Activated gamma-delta T cell treated with anti-CD3 and anti-CD28 coated beads, Interleukin-2, amount 50 U/mL, for 16 hours (primary cell): ENCODE measurements around the gene PKP4.
A peak's percentile ranks its signal among the peaks of the same experiment; 100 is the strongest.
"Not testable (repeated sequence)": the region's sequence is repeated elsewhere in the genome, so short reads cannot be mapped to it uniquely, and the experiment has no call there.

Source experiments
- DNase-seq: peaks from one replicate; pipeline ENCODE4 v3.0.0-alpha.2; 2020; ENCODE audit warnings: low read depth

PKP4 gene

DNA sequence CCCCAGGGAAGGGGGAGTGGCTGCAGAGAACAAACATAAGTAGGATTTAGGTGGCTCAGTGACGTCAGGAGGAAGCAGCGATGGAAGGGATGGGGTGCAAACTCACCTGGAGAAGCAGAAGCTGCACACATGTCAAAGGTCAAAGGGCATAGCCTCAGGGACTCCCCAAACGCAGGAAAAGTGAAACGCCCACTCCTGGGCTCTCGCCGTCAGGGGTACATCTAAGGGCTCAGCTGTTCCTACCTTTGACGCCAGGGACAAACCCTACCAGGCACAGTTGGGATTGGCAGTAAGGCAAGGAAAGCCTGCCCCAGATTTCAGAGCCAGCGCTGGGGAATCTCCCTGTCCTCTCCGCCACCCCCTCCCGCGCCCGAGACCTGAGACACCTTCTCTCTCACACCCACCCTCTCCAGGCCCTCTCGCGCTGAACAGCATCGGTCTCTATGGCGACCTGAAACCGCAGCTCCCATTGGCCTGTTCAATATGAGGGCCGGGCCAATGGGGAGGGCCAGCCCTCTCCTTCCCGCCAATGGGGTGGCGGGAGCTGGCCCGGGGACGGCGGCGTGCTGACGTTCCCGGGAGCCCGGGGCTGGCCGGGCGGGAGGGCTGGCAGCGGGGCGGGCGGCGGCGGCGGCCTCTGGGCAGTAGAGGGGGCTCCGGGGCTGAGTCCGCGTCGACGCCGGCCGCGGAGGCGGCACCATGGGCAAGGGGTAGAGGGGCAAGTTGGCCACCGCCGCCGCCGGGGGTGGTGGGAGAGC, at the start of gene PKP4, which contains the start of gene CCDC148:
Gene PKP4 (plus strand): TSS at position 644 of the 758 bp plus-strand sequence. CDS start 76,233 bp downstream, outside the sequence.
Gene CCDC148 (minus strand): TSS at position 445 of the 758 bp plus-strand sequence. CDS start 314 bp downstream, at position 131.
- peak; percentile 79 for DNase-seq

- DNase-seq: no peak
Observed at GRCh38 chr2:158407031-158407430, 49.7 kb upstream of the PKP4 start.

DNA sequence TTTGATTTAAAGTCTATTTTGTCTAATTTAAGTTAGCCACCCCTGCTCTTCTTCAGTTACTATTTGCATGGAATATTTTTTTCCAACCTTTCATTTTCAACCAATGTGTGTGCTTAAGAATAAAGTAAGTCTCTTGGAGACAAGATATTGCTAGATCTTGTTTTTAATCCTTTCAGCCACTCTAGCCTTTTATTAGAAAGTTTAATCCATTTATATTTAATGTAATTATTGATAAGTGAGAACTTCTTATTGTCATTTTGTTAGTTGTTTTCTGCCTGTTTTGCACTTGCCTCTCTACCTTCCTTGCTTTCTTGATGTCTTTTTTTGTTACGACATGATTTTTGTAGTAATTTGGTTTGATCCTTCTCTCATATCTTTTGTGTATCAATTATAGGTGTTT, 46.6 kb upstream of the PKP4 start:
- DNase-seq: no peak

GRCh38 chr2:158411748-158412147, 45.0 kb upstream of the PKP4 start:
- DNase-seq: no peak

GRCh38 chr2:158412206-158412605, 44.5 kb upstream of the PKP4 start:
- DNase-seq: no peak

- no peak for DNase-seq
Observed at GRCh38 chr2:158413581-158413980, 43.2 kb upstream of the PKP4 start.

GRCh38 chr2:158414538-158414937, 42.2 kb upstream of the PKP4 start:
- DNase-seq: no peak

GRCh38 chr2:158432117-158432516, 24.6 kb upstream of the PKP4 start:
- no peak for DNase-seq

DNA sequence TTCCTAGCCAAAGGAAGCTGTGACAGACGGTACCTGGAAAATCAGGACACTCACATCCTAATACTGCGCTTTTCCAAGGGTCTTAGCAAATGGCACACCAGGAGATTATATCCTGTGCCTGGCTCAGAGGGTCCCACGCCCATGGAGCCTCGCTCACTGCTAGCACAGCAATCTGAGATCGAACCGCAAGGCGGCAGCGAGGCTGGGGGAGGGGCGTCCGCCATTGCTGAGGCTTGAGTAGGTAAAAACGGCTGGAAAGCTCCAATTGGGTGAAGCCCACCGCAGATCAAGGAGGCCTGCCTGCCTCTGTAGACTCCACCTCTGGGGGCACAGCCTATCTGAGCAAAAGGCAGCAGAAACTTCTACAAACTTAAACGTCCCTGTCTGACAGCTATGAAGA, 23.0 kb upstream of the PKP4 start:
- not testable (repeated sequence) for DNase-seq

GRCh38 chr2:158439062-158439461, 17.7 kb upstream of the PKP4 start:
- not testable (repeated sequence) for DNase-seq

- no peak for DNase-seq
Observed at GRCh38 chr2:158443606-158444005, 13.1 kb upstream of the PKP4 start.

DNA sequence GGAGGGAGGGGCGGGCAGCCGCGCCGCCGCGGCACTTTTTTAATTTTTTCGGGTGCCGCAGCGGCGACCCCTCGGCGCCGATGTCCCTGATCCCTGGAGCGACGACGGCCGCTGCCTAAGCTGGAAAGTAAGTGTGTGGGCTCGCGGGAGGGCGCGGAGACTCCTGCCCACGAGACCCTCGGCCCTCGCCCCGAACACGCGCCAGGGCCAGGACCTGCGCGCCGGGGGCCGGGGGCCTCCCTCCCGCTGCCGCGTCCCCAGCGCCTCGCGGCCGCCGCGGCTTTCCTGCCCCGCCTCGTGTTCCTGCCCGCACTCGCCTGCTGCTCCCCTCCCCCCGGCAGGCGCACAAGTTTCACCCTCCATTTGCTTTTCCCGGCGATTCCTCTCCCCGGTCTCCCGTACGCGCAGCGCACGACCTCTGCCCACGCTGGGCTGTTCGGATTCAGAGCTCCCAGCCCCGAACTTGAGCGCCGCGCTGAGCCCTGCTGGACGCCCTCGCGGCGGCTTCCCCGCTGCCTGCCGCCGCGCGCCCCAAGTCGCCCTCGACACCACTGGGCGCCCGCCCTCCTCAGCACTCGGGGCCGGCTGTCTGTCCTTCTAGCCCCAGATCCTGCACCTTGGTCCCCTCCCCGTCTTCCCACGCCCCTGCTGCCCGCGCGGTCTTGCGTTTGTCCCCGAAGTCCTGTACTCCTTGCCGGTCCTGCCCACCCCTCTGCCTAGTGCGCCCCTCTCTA, 507 bp downstream of the PKP4 start:
- no peak for DNase-seq

DNA sequence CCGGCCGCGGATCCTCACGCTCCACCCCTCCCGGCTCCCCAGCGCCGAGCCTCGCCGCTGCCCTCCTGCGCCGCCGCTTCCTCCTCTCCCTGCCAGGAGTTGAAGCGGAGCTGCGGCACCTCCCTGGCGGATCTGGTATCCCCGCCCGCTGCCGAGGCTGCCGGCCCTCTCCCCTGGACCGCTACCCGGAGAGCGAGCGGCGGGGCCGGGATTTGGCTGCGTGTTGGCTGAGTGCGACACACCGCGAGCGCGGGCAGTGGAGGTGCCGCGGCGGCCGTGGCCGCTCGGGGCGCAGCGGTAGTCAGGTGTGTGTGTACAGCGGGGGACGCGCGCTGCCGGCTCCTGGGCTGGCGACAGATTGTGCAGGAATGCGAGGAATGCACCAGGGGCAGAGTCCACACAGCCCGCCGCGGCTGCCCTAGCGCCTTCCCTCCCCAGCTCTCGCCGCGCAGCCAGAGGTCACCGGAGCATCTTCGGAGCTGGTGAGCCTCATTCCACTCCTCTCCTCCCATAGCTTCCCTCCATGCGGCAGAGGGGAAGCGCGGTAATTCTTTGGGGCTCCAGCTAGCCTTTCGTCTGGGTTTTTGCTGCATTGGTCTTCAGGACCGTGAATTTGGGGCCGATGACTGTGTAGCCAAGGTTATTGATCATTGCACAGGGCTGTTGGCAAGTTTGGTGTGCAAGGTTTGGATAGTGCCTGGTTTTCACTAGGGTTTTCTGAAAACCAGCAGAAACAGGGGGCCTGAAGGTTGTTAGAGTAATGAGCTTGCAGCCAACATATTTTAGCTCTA, 1.3 kb downstream of the PKP4 start:
- DNase-seq: peak; percentile 28

GRCh38 chr2:158458617-158458920, 1.8 kb downstream of the PKP4 start:
- DNase-seq: no peak

DNA sequence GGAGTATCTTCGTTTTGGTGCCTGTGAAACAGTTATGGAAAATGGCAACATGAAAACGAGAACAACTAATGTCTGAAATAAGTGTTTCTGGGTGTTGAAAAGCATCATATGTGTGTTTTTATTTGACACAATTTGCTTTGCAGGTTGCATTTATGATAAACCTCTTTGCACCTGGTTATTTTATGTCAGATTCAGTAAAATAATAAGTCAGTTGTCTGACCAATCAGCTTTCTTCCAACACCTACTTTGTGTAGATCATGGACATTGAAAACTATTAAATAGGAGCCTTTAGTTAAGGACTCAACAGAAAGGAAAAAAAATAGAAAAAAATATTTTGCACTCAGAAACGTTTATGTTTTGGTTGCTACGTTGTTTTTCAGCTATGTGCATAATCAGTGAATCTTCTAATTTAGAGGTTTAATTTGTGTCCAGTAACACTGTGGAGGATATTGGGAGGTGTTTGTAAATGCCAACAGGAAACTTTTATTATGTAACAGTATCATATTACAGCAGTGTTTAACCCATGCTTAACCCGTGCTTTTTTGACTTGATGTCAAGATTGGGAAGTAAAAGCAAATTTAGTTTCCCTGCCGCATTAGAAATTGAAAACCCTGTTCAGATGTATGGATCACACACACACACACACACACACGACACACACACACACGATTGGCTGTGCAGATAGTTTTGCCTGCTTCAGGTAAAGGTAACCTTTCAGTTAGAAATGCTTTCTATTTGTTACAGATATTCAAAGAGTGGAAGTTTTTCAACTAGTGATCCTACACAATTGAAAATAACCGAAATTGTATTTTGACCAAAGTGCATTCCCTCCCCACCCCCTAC, 2.6 kb downstream of the PKP4 start:
- no peak for DNase-seq

DNA sequence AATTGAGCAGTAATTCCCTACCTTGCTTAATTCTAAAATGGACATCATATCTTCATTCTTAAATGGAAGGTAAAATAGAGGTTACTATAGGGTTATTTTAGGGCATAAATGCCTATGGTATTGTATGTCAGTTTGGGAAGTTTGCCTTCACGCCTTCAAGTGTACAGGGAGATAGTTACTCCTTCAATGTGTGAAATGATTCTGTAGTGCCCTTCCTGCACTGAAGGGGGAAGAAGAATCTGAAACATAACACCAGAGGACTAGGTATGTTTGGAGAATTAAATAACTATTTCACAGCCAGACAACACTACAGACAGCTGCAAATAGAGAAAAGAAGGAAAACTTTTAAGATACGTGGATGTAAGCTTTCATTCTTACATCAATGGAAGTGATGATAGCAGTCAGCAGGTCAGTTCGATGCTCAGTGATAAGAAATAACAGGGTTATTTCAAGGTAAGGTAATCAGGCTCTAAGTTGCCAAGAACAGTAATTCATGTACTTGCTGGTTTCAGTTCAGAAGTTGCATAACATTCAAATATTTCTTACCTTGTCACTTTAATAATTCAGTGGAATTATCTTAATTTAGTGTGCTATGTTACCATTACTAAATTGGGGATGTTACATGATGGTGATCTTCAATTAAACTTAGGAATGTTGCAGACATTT, 4.0 kb downstream of the PKP4 start:
- DNase-seq: no peak

DNA sequence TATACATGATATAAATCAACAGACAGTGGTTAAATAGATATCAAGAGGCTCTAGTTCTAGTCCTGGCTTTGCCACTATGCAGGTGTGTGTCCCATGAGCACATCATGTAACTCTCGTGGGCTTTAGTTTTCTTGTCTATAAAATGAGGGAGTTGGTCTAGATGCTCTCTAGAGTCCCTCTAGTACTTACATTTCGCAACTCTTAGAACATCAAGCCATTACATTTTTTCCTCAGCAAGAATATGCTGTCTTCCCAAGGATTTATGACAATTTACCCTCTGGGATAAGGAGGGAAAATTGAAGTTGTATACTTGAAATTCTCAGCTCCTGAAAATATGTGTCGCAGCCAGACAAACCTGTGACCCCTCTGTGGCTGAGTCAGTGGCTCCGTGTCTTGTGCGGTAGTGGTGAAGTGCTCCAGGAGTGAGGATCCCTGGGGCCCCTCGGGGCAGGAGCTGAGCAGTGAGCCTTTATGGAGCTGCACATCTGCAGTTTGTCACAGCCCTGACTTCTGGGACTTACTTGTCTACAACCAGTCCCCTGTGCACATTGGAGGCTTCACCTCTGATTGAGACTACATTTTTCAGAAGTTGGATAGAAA, 6.8 kb downstream of the PKP4 start:
- no peak for DNase-seq

DNA sequence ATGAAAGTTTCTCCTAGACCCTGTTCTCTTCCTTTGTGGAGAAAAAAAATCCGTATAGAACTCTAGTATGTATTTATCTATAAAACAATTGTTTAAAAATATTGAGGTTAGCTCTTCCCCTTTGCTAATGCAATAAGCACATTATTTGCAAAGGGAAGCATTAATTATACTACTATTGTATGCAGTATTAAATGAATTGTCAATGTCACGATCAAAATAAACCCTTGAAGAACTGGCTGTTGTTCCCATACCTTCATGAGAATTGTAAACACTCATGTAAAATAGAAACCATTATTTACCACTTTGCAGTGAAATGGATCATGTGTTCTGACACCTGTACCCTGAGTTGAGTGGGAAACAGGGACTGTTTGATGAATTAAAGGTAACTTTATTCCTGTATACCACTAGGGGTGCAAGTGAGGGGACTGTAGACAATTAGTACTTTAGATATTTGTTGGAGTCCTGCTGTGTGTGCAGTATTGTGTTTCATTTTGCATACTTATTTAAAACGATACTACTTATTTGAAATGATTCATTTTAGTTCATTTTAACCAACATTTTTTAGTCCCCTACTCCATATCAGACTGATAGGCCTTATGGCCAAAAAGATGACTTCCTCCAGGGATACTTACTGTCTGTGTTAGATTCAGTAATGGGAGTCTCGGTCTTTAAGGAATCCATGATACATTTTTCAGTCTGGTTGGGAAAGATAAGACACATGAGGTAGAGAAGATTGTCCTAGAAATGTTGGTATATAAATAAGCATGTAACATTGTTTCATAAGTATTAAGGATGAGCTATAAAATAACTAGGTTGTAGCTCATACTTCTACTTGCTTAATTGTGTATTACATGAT, 7.9 kb downstream of the PKP4 start:
- DNase-seq: no peak

GRCh38 chr2:158467248-158467647, 10.5 kb downstream of the PKP4 start:
- DNase-seq: no peak

DNA sequence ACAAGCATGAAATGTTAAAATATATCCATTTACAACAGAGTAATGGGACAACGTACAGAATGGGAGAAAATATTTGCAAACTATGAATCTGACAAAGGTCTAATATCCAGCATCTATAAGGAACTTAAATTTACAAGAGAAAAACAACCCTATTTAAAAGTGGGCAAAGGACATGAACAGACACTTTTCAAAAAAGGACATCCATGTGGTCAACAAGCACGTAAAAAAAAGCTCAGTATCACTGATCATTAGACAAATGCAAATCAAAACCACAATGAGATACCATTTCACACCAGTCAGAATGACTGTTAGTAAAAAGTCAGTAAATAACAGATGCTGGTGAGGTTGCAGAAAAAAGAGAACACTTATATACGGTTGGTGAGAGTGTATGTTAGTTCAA, 16.1 kb downstream of the PKP4 start:
- not testable (repeated sequence) for DNase-seq
